ENCODE results near the gene WDFY2. TPM values are rescaled to one million over a fixed set of nuclear protein-coding genes. Genes with fewer than 3 reads are reported as not detected.

Gene WDFY2
- total and polyA plus RNA-seq, 4 donors = 4.6 to 27.3 (median 10.9) TPM

- Histone ChIP-seq H3K4me3 (peak overlapping the region; percentile 44), H3K4me1 (ENCODE audit: control insufficient read depth in 5 of 5, insufficient read depth in 5 of 5, low read length in 5 of 5) (peaks cover 0 to 10% (median 2%) of the 10 kb centered on the region in 5 donors), H3K27me3 (ENCODE audit: control insufficient read depth in 3 of 3, insufficient read depth in 3 of 3, low read length in 2 of 3) (no peaks in the 10 kb centered on the region), H3K9ac (ENCODE audit: insufficient read depth in 1 of 2, low read length in 2 of 2) (peak overlapping the region; percentile 16 to 51), H3K27ac (ENCODE audit: low read depth in 1 of 2, low read length in 1 of 2) (peak overlapping the region; percentile 91 to 93), H3K36me3 (ENCODE audit: control insufficient read depth in 4 of 4, insufficient read depth in 4 of 4, low read length in 4 of 4) (no peaks in the 10 kb centered on the region), H3K9me3 (ENCODE audit: control insufficient read depth in 4 of 4, insufficient read depth in 3 of 4, low read length in 3 of 4) (no peaks in the 10 kb centered on the region)
- WGBS, 2 donors = 27 to 32% methylated on average over 9 of the region's 9 CpGs
- DNase-seq (no peak), ATAC-seq (ENCODE audit: insufficient read depth, low FRiP score) (no peak)
- no peak for TF ChIP-seq CTCF (IDR thresholded peaks at IDR 0.05; ENCODE audit: control extremely low read depth, extremely low read depth)
Measured at GRCh38 chr13:51583469-51583874, 790 bp upstream of the WDFY2 start.

- no peaks in the 10 kb centered on the region for H3K9me3 ChIP-seq (ENCODE audit: control insufficient read depth in 4 of 4, insufficient read depth in 3 of 4, low read length in 3 of 4)
- H3K27ac ChIP-seq (ENCODE audit: low read depth in 1 of 2, low read length in 1 of 2) = peak overlapping the region; percentile 86 to 94
- peak; percentile 66 to 73 (median 72) for DNase-seq
- peak; percentile 23 for ATAC-seq (ENCODE audit: insufficient read depth, low FRiP score)
- H3K4me1 ChIP-seq (ENCODE audit: control insufficient read depth in 5 of 5, insufficient read depth in 5 of 5, low read length in 5 of 5) = peaks cover 0 to 18% (median 3%) of the 10 kb centered on the region in 5 donors
- no peaks in the 10 kb centered on the region for H3K27me3 ChIP-seq (ENCODE audit: control insufficient read depth in 3 of 3, insufficient read depth in 3 of 3, low read length in 2 of 3)
- H3K36me3 ChIP-seq (ENCODE audit: control insufficient read depth in 4 of 4, insufficient read depth in 4 of 4, low read length in 4 of 4) = no peaks in the 10 kb centered on the region
- peak overlapping the region; percentile 79 to 84 for H3K9ac ChIP-seq (ENCODE audit: insufficient read depth in 1 of 2, low read length in 2 of 2)
- no peak for TF ChIP-seq CTCF (IDR thresholded peaks at IDR 0.05; ENCODE audit: control extremely low read depth, extremely low read depth)
- peak overlapping the region; percentile 97 for H3K4me3 ChIP-seq
- 1% methylated on average over 43 to 53 of the region's 53 CpGs for WGBS, 2 donors
Measured at GRCh38 chr13:51584731-51585672, 740 bp downstream of the WDFY2 start.

GRCh38 chr13:51585696-51586095, 1.4 kb downstream of the WDFY2 start:
- H3K27ac ChIP-seq (ENCODE audit: low read depth in 1 of 2, low read length in 1 of 2) = no peak overlapping the region
- peaks cover 0 to 22% (median 4%) of the 10 kb centered on the region in 5 donors for H3K4me1 ChIP-seq (ENCODE audit: control insufficient read depth in 5 of 5, insufficient read depth in 5 of 5, low read length in 5 of 5)
- no peak for DNase-seq
- TF ChIP-seq CTCF (IDR thresholded peaks at IDR 0.05; ENCODE audit: control extremely low read depth, extremely low read depth) = no peak
- H3K9ac ChIP-seq (ENCODE audit: insufficient read depth in 1 of 2, low read length in 2 of 2) = peak overlapping the region in 1 of 2 donors; percentile 84
- no peaks in the 10 kb centered on the region for H3K9me3 ChIP-seq (ENCODE audit: control insufficient read depth in 4 of 4, insufficient read depth in 3 of 4, low read length in 3 of 4)
- H3K27me3 ChIP-seq (ENCODE audit: control insufficient read depth in 3 of 3, insufficient read depth in 3 of 3, low read length in 2 of 3) = no peaks in the 10 kb centered on the region
- no peak for ATAC-seq (ENCODE audit: insufficient read depth, low FRiP score)
- 33 to 52% methylated on average over 4 of the region's 4 CpGs for WGBS, 2 donors
- no peak overlapping the region for H3K4me3 ChIP-seq
- H3K36me3 ChIP-seq (ENCODE audit: control insufficient read depth in 4 of 4, insufficient read depth in 4 of 4, low read length in 4 of 4) = no peaks in the 10 kb centered on the region

Data from lung (tissue), 12 donors.